Spleen (tissue), 11 donors: ENCODE data around the gene ANKRD61. TPM values are rescaled to one million over a fixed set of nuclear protein-coding genes. Genes with fewer than 3 reads are reported as not detected.
A peak's percentile ranks its signal among the peaks of the same experiment; 100 is the strongest.

ENCODE experiments used
- DNase-seq: peaks from one replicate; pipeline ENCODE4 v3.0.0-alpha.2; 2020
- H3K27ac ChIP-seq, 8 donors: fragments of 200-600 bp; sonication (generic) in 7 of 8; 1 replicate in 4 of 8; 2 replicates in 4 of 8; pipeline versions ENCODE4 v1.5.0 to v1.8.0; 2016 to 2021; ENCODE audit warnings: inconsistent platforms in 4 of 8, mild to moderate bottlenecking in 4 of 8, moderate library complexity in 1 of 8
- H3K27me3 ChIP-seq, 7 donors: fragments of 200-600 bp; sonication (generic) in 6 of 7; replicated peaks in 1 of 7; 1 replicate in 4 of 7; 2 replicates in 3 of 7; pipeline versions ENCODE4 v1.5.0 to v1.8.0; 2016 to 2021; ENCODE audit warnings: inconsistent platforms in 3 of 7, mild to moderate bottlenecking in 1 of 7
- H3K36me3 ChIP-seq, 6 donors: fragments of 200-600 bp; sonication (generic) in 5 of 6; 1 replicate in 4 of 6; 2 replicates in 2 of 6; pipeline versions ENCODE4 v1.5.0 to v1.8.0; 2016 to 2021; ENCODE audit warnings: inconsistent platforms in 2 of 6
- H3K4me1 ChIP-seq, 6 donors: fragments of 200-600 bp; sonication (generic) in 5 of 6; 1 replicate in 3 of 6; 2 replicates in 3 of 6; pipeline versions ENCODE4 v1.5.0 to v1.8.0; 2016 to 2021; ENCODE audit warnings: inconsistent platforms in 3 of 6
- H3K4me3 ChIP-seq, 8 donors: fragments of 200-600 bp; sonication (generic) in 7 of 8; 1 replicate in 4 of 8; 2 replicates in 4 of 8; pipeline versions ENCODE4 v1.5.0 to v1.8.0; 2016 to 2021; ENCODE audit warnings: inconsistent platforms in 4 of 8, mild to moderate bottlenecking in 4 of 8, moderate library complexity in 2 of 8
- H3K9me3 ChIP-seq, 8 donors: fragments of 200-600 bp; sonication (generic) in 7 of 8; 1 replicate in 4 of 8; 2 replicates in 4 of 8; pipeline versions ENCODE4 v1.5.0 to v1.8.0; 2016 to 2021; ENCODE audit warnings: inconsistent platforms in 4 of 8
- POLR2A ChIP-seq, 3 donors: fragments of 450-650 bp; IDR thresholded peaks; one replicate each; pipeline ENCODE4 v1.5.1; 2017; ENCODE audit warnings: antibody characterized with exemption in 3 of 3, mild to moderate bottlenecking in 1 of 3
- POLR2AphosphoS5 ChIP-seq, 3 donors: sonication (generic); formaldehyde crosslinking; IDR thresholded peaks; one replicate each; pipeline ENCODE4 v1.5.1; 2017; ENCODE audit warnings: antibody characterized with exemption in 3 of 3
- WGBS, 5 donors: extraction: QIAGEN DNeasy Blood & Tissue Kit in 3 of 5; methylation state at CpG; one replicate each; pipeline versions ENCODE4 v1.1.5 to v1.1.7; 2013 to 2018; 5-methylcytosine and 5-hydroxymethylcytosine counted together
- intact Hi-C: fragments of 100-400 bp; cut with DNase I; formaldehyde crosslinking; loops from one replicate; pipeline ENCODE4 v1.15.0; 2023; ENCODE audit warnings: low total_unique reads
- polyA plus RNA-seq, 3 donors: library from polyadenylated mRNA; stranded (reverse); fragments of 200-250 nt; gene quantifications; one replicate each; pipeline ENCODE4 v1.2.1, GENCODE V29; 2013
- total RNA-seq, 7 donors: library from RNA; depleted of rRNA in 3 of 7; stranded (reverse); fragments of >200 nt in 3 of 7; fragmentation: NEBNext Ultra II Directional in 4 of 7; extraction: Animal tissue kit (Norgen Biotek cat#: 25700) in 4 of 7; gene quantifications; one replicate each; pipeline versions ENCODE4 v1.1.0 to v1.2.1, GENCODE V29; 2016 to 2021
- TF ChIP-seq, protein P1 (sequence below), 11 experiments: fragments of 200-600 bp in 7 of 11; fragments of 450-650 bp in 4 of 11; sonication (generic) in 4 of 11; IDR thresholded peaks in 8 of 11; conservative IDR thresholded peaks in 3 of 11; 1 replicate in 7 of 11; 2 replicates in 4 of 11; pipeline versions ENCODE4 v1.4.0 to v1.8.0; 2016 to 2021; ENCODE audit warnings: antibody characterized with exemption in 11 of 11, inconsistent platforms in 4 of 11, mild to moderate bottlenecking in 1 of 11
- donor health status: healthy with polysubstance abuse.
- donor health status: DM: no; HTN: no; CAD: no; lungs with moderate emphysema.
- donor health status: DM: no; HTN: no; CAD: no.
- donor health status: Bipolar disorder and iron deficiency.
- donor health status: healthy.
- donor health status: DM: no; HTN: no; CAD: no.
- donor health status: DM: yes; HTN: yes; CAD: no.

ANKRD61 gene
- total and polyA plus RNA-seq, 10 donors, result 0.05 to 0.37 (median 0.13) TPM; not detected in 7

DNA sequence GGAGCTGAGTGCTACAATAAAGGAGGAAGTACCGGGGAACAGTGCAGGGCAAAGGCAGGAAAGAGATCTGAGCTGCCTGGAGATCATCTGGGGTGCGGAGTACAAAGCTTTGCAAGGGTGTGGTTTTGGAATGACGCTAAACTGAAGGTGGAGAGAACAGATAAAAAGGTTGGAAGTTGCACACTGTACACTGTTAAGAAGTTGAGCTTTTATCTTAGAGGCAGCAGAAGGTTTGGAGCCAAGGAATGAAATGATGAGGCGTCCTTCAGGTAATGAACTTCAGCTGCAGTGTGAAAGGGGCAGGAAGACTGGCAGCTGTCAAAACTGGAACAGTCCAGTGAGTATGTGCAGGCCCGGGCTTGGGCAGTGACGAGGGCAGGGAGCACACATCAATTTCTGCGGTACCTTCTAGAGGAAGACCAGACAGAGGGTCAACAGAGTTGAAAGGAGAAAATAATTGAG, 7.2 kb upstream of the ANKRD61 start:
- Histone ChIP-seq H3K9me3 (no peaks in the 10 kb centered on the region), H3K27ac (peak overlapping the region in 2 of 8 donors; percentile 30 to 93), H3K36me3 (peaks cover 4 to 100% (median 83%) of the 10 kb centered on the region in 6 donors), H3K27me3 (no peaks in the 10 kb centered on the region), H3K4me3 (no peak overlapping the region), H3K4me1 (peaks cover 15 to 38% (median 21%) of the 10 kb centered on the region in 6 donors)
- no peak for DNase-seq
- 69 to 90% (median 84%) methylated on average over 7 of the region's 7 CpGs for WGBS, 5 donors
- intact Hi-C loops, result no loop called here
- TF ChIP-seq, protein P1, sequence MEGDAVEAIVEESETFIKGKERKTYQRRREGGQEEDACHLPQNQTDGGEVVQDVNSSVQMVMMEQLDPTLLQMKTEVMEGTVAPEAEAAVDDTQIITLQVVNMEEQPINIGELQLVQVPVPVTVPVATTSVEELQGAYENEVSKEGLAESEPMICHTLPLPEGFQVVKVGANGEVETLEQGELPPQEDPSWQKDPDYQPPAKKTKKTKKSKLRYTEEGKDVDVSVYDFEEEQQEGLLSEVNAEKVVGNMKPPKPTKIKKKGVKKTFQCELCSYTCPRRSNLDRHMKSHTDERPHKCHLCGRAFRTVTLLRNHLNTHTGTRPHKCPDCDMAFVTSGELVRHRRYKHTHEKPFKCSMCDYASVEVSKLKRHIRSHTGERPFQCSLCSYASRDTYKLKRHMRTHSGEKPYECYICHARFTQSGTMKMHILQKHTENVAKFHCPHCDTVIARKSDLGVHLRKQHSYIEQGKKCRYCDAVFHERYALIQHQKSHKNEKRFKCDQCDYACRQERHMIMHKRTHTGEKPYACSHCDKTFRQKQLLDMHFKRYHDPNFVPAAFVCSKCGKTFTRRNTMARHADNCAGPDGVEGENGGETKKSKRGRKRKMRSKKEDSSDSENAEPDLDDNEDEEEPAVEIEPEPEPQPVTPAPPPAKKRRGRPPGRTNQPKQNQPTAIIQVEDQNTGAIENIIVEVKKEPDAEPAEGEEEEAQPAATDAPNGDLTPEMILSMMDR (IDR thresholded peaks at IDR 0.05 in 8 of 11, conservative IDR thresholded peaks at IDR 0.05 in 3 of 11), result no peak
- TF ChIP-seq POLR2AphosphoS5 (IDR thresholded peaks at IDR 0.05), result no peak
- TF ChIP-seq POLR2A (IDR thresholded peaks at IDR 0.05), result no peak

DNA sequence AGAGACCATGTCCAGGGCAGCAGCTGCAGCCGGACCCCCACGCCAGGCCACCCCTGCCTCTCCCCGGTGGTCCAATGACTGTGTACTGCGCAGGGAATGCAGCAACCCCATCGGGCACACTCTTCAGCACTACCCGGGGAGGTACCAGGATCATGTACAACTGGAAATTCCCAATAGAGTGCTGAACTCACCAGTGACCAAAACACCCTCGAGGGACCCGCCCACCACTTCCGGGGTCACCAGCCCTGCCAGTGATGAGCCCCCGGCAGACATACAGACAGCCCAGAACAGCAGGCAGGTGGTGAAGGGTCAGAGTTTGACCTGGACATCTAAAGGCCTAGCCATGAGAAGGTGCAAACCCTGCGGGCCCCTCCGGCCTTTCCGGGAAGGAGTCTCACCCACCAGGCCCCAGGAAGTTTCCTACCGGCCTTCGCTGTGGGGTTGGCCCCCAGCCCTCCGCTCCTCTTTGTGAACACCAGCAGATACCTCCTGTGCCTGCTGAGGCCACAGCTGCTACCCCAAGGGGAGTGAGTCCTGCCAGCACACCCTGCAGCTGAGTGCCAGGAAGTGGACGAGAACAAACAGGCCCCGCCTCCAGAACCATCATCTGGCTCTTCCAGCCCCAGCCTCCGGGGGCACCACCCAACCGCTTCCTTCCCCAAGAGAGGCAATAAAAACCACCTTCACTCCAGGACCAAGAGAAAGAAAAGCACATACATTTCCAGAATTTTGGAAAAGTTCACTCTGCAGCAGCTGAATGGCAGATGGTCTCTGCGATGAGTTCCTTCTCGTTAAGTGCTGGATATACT, 5.0 kb upstream of the ANKRD61 start:
- H3K27ac ChIP-seq, result peak overlapping the region; percentile 73 to 94 (median 86)
- TF ChIP-seq, protein P1 (IDR thresholded peaks at IDR 0.05 in 8 of 11, conservative IDR thresholded peaks at IDR 0.05 in 3 of 11), result peak in 10 of 11 experiments; percentile 13 to 75 (median 49)
- no peak for TF ChIP-seq POLR2A (IDR thresholded peaks at IDR 0.05)
- TF ChIP-seq POLR2AphosphoS5 (IDR thresholded peaks at IDR 0.05), result peak; percentile 73 to 81 (median 77)
- DNase-seq, result peak; percentile 94
- 54 to 63% (median 60%) methylated on average over 13 to 22 of the region's 22 CpGs for WGBS, 5 donors
- peaks cover 15 to 38% (median 21%) of the 10 kb centered on the region in 6 donors for H3K4me1 ChIP-seq
- intact Hi-C loops, result no loop called here
- peaks cover 3 to 100% (median 75%) of the 10 kb centered on the region in 6 donors for H3K36me3 ChIP-seq
- peak overlapping the region; percentile 9 to 66 (median 30) for H3K4me3 ChIP-seq
- H3K9me3 ChIP-seq, result no peaks in the 10 kb centered on the region
- no peaks in the 10 kb centered on the region for H3K27me3 ChIP-seq

GRCh38 chr7:6026820-6027311, 4.3 kb upstream of the ANKRD61 start:
- Histone ChIP-seq H3K9me3 (no peaks in the 10 kb centered on the region), H3K36me3 (peaks cover 3 to 100% (median 68%) of the 10 kb centered on the region in 6 donors), H3K4me3 (peak overlapping the region in 7 of 8 donors; percentile 9 to 66 (median 31)), H3K27ac (peak overlapping the region; percentile 73 to 94 (median 86)), H3K27me3 (no peaks in the 10 kb centered on the region), H3K4me1 (peaks cover 15 to 38% (median 21%) of the 10 kb centered on the region in 6 donors)
- intact Hi-C loops, result no loop called here
- TF ChIP-seq POLR2A (IDR thresholded peaks at IDR 0.05), result no peak
- no peak for TF ChIP-seq POLR2AphosphoS5 (IDR thresholded peaks at IDR 0.05)
- TF ChIP-seq, protein P1 (IDR thresholded peaks at IDR 0.05 in 8 of 11, conservative IDR thresholded peaks at IDR 0.05 in 3 of 11), result peak in 1 of 11 experiments; percentile 2
- DNase-seq, result peak; percentile 73
- 41 to 63% (median 52%) methylated on average over 11 to 12 of the region's 12 CpGs for WGBS, 5 donors
